T-helper 1 cell treated with Interleukin-12 subunit alpha and Interleukin-12 subunit beta and Interleukin-4 antibody, amounts not matched to agents 30 μg/mL and 1 μg/mL, for 36 hours (primary cell): ENCODE measurements around the gene HIC2.
"Not testable (repeated sequence)": the region's sequence is repeated elsewhere in the genome, so short reads cannot be mapped to it uniquely, and the experiment has no call there.

Experiments used
- H3K27ac Mint-ChIP-seq: one replicate; pipeline ENCODE4 v1.8.0; 2021; ENCODE audit warnings: mild to moderate bottlenecking, mixed read lengths
- H3K27me3 Mint-ChIP-seq: one replicate; pipeline ENCODE4 v1.8.0; 2021; ENCODE audit warnings: low read depth, mixed read lengths
- H3K36me3 Mint-ChIP-seq: one replicate; pipeline ENCODE4 v1.8.0; 2021; ENCODE audit warnings: low read depth, mixed read lengths
- H3K4me1 Mint-ChIP-seq: one replicate; pipeline ENCODE4 v1.8.0; 2021; ENCODE audit warnings: low read depth, mixed read lengths
- H3K4me3 Mint-ChIP-seq: one replicate; pipeline ENCODE4 v1.8.0; 2021; ENCODE audit warnings: mild to moderate bottlenecking, moderate library complexity, mixed read lengths
- H3K9me3 Mint-ChIP-seq: one replicate; pipeline ENCODE4 v1.8.0; 2021; ENCODE audit warnings: mixed read lengths

The HIC2 gene

DNA sequence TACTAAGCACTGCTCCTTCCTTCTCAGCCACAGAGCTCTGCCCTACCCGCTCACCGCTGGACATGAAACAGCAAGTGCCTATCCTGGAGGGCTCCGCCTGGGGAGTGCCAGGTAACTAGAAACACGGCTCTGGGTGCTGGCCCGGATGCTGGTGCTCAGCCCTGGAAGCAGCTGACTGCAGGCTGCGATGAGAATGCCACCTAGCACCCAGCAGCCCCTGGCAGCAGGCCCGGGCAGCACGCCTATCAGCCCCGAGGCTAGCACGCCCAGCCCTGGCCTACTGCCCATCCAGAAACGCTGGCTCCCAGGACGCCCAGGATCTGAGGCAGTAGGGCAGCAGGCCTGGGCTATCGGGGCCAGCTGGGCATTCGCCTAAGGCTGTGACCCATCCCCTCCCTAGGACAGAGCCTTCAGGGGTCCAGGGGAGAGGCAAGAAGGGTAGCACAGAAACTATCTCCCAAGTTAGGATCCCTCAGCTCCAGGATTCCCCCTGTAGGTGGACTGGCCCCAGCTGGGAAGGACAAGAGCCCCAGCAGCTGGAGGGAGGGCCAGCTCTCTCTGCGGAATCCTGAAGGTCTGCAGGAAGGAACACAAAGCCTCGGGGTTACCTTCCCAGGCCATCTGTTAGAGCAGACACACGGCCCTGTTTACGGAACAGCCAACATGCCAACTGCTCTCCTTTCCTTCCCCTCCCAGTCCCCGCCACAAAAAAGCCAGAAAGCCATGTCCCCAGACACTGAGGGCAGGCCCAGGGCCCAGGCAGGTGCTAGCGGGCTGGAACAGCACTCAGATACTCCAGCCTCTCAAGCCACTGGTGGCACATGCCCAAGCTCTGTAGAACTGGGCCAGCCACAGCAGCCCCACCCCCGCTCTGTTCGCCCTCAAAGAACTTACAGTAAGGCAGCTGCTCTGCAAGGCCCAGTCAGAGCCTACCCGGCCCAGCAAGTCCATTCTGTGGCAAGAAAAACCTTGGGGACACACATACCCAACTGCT, 76.9 kb downstream of the HIC2 start:
- H3K9me3 Mint-ChIP-seq, H3K36me3 Mint-ChIP-seq, H3K27ac Mint-ChIP-seq, H3K27me3 Mint-ChIP-seq, H3K4me1 Mint-ChIP-seq, H3K4me3 Mint-ChIP-seq: not testable (repeated sequence)

DNA sequence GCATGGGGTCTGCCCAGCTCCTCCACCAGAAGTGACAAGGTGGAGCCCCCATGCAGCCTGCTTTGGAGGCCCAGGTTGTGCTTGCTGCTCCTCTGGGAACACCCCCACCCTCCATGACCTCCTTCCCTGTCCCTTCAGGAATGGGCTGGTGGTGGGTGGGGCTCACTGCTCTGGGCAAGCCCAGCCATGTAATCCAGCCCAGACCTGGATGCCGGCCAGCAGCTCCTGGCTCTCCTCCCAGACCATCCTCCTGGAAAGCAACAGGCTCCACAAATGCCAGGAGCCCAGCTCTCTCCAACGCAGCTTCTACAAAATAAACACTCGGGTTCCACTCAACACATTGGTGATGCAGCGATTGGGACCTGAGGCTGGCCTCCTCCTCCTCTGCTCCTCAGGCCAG, 80.8 kb downstream of the HIC2 start:
- H3K27ac Mint-ChIP-seq, H3K36me3 Mint-ChIP-seq, H3K4me1 Mint-ChIP-seq, H3K27me3 Mint-ChIP-seq, H3K4me3 Mint-ChIP-seq, H3K9me3 Mint-ChIP-seq: not testable (repeated sequence)

DNA sequence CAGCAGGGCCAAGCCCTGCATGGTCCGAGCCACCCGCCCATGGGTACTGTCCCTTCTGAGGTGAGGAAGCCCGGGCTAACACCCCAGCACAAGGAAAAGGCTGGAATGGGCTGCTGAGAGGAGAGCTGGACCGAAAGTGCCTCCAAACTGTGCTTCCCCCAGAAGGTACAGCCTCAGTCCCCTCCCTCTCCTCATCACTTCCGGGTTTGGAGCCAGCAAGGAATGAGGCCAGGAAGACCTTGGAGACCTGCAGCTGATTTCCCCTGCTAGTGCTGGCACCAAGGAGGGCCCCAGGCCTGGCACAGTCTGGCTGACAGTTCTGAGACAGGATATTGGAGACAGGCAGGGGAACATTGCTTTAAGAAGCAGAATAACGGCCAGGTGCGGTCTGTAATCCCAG, 81.3 kb downstream of the HIC2 start:
- not testable (repeated sequence) for H3K4me1 Mint-ChIP-seq, H3K9me3 Mint-ChIP-seq, H3K36me3 Mint-ChIP-seq, H3K4me3 Mint-ChIP-seq, H3K27ac Mint-ChIP-seq, H3K27me3 Mint-ChIP-seq

GRCh38 chr22:21499623-21500506, 82.7 kb downstream of the HIC2 start:
- H3K4me1 Mint-ChIP-seq, H3K27ac Mint-ChIP-seq, H3K9me3 Mint-ChIP-seq, H3K36me3 Mint-ChIP-seq, H3K27me3 Mint-ChIP-seq, H3K4me3 Mint-ChIP-seq: not testable (repeated sequence)
